SK-N-SH (cell line): ENCODE results near the gene MIGA2.
A peak's percentile ranks its signal among the peaks of the same experiment; 100 is the strongest.

Experiments used
- CHD2 ChIP-seq: fragments of 150-350 bp; IDR thresholded peaks from 2 replicates; pipeline ENCODE4 v1.6.1; 2018; ENCODE audit warnings: low read length; ENCODE audit not compliant: partially characterized antibody
- ELF1 ChIP-seq: IDR thresholded peaks from 2 replicates; pipeline ENCODE4 v1.4.0; 2012
- EZH2phosphoT487 ChIP-seq: fragments of 200-600 bp; sonication (generic); IDR thresholded peaks from 2 replicates; pipeline ENCODE4 v1.6.1; 2017; ENCODE audit warnings: low read depth, mixed run types, mild to moderate bottlenecking, antibody characterized with exemption, moderate library complexity, borderline replicate concordance
- GATA2 ChIP-seq: sonication (generic); formaldehyde crosslinking; IDR thresholded peaks from 2 replicates; pipeline ENCODE4 v1.5.0; 2020; ENCODE audit warnings: mild to moderate bottlenecking, missing genetic modification reagents
- NFIC ChIP-seq: IDR thresholded peaks from 2 replicates; pipeline ENCODE4 v1.4.0; 2012; ENCODE audit warnings: borderline replicate concordance
- POLR2AphosphoS5 ChIP-seq: IDR thresholded peaks from 2 replicates; pipeline ENCODE4 v1.6.1; 2012; ENCODE audit warnings: low read depth, low read length
- RCOR1 ChIP-seq: fragments of 150-350 bp; IDR thresholded peaks from 2 replicates; pipeline ENCODE4 v1.6.1; 2017; ENCODE audit warnings: antibody characterized with exemption, low read length
- REST ChIP-seq: IDR thresholded peaks from 2 replicates; pipeline ENCODE4 v1.6.1; 2012; ENCODE audit warnings: mild to moderate bottlenecking, low read depth, low read length, moderate library complexity
- RXRA ChIP-seq: IDR thresholded peaks from 2 replicates; pipeline ENCODE4 v1.4.0; 2012; ENCODE audit warnings: low read depth, mild to moderate bottlenecking, borderline replicate concordance
- YY1 ChIP-seq: IDR thresholded peaks from 2 replicates; pipeline ENCODE4 v1.4.0; 2012; ENCODE audit warnings: low read depth, mild to moderate bottlenecking
- TF ChIP-seq, protein P1 (sequence below): fragments of 150-350 bp; IDR thresholded peaks from 2 replicates; pipeline ENCODE4 v1.6.1; 2017; ENCODE audit warnings: antibody characterized with exemption, low read length, low read depth, borderline replicate concordance
- TF ChIP-seq, protein P2 (sequence below): fragments of 200-600 bp; sonication (generic); IDR thresholded peaks from 2 replicates; pipeline ENCODE4 v1.6.1; 2017; ENCODE audit warnings: antibody characterized with exemption, mild to moderate bottlenecking, moderate library complexity
- TF ChIP-seq, protein P3 (sequence below): fragments of 150-350 bp; IDR thresholded peaks from 2 replicates; pipeline ENCODE4 v1.6.1; 2016; ENCODE audit warnings: mild to moderate bottlenecking, low read depth, low read length

GRCh38 chr9:129121483-129121882 is 85.1 kb downstream of the MIGA2 start:
- TF ChIP-seq ELF1 (no peak), RCOR1 (no peak), POLR2AphosphoS5 (no peak), REST (no peak), CHD2 (no peak), EZH2phosphoT487 (no peak), YY1 (no peak), NFIC (peak; percentile 28; the same call in 1 of the 2 replicates), RXRA (no peak), GATA2 (CRISPR knock-in tag) (no peak)
- TF ChIP-seq, protein P1, sequence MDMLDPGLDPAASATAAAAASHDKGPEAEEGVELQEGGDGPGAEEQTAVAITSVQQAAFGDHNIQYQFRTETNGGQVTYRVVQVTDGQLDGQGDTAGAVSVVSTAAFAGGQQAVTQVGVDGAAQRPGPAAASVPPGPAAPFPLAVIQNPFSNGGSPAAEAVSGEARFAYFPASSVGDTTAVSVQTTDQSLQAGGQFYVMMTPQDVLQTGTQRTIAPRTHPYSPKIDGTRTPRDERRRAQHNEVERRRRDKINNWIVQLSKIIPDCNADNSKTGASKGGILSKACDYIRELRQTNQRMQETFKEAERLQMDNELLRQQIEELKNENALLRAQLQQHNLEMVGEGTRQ, result no peak
- TF ChIP-seq, protein P2, sequence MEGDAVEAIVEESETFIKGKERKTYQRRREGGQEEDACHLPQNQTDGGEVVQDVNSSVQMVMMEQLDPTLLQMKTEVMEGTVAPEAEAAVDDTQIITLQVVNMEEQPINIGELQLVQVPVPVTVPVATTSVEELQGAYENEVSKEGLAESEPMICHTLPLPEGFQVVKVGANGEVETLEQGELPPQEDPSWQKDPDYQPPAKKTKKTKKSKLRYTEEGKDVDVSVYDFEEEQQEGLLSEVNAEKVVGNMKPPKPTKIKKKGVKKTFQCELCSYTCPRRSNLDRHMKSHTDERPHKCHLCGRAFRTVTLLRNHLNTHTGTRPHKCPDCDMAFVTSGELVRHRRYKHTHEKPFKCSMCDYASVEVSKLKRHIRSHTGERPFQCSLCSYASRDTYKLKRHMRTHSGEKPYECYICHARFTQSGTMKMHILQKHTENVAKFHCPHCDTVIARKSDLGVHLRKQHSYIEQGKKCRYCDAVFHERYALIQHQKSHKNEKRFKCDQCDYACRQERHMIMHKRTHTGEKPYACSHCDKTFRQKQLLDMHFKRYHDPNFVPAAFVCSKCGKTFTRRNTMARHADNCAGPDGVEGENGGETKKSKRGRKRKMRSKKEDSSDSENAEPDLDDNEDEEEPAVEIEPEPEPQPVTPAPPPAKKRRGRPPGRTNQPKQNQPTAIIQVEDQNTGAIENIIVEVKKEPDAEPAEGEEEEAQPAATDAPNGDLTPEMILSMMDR, result no peak
- TF ChIP-seq, protein P3, sequence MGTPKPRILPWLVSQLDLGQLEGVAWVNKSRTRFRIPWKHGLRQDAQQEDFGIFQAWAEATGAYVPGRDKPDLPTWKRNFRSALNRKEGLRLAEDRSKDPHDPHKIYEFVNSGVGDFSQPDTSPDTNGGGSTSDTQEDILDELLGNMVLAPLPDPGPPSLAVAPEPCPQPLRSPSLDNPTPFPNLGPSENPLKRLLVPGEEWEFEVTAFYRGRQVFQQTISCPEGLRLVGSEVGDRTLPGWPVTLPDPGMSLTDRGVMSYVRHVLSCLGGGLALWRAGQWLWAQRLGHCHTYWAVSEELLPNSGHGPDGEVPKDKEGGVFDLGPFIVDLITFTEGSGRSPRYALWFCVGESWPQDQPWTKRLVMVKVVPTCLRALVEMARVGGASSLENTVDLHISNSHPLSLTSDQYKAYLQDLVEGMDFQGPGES, result no peak
